Measurements from ENCODE around the gene OPCML. TPM values are rescaled to one million over a fixed set of nuclear protein-coding genes. Genes with fewer than 3 reads are reported as not detected.

The OPCML gene
- total RNA-seq, 2 donors from 2014 or later = 0.04 TPM; not detected in 1

DNA sequence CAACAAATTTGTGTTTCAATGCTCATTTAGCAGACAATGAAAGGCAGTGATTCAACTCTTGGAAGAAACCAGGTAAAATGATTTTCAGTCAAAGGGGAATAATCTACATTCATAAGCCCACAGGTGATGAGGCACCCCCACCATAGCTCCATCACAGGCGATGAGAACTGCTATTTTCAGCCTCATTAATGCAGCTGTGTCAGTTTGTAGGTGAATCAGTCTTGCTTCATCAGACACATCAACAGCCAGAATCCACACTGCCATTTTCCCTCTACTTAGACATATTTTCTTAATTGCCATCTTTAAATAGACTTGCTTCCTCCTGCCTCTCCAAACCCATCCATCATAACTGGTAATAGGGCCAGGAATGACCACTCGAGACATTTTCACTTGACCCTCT lies 701.0 kb downstream of the OPCML start:
- H3K4me3 ChIP-seq = no peak overlapping the region
- no peaks in the 10 kb centered on the region for H3K9me3 ChIP-seq
- no peaks in the 10 kb centered on the region for H3K27me3 ChIP-seq
- H3K36me3 ChIP-seq = no peaks in the 10 kb centered on the region
- no peak overlapping the region for H3K27ac ChIP-seq
- TF ChIP-seq CTCF (IDR thresholded peaks at IDR 0.05) = no peak
- no peaks in the 10 kb centered on the region for H3K4me1 ChIP-seq
- DNase-seq (ENCODE audit: low spot score) = no peak

GRCh38 chr11:132824642-132825041 lies 707.7 kb downstream of the OPCML start:
- no peaks in the 10 kb centered on the region for H3K27me3 ChIP-seq
- H3K4me3 ChIP-seq = no peak overlapping the region
- H3K27ac ChIP-seq = no peak overlapping the region
- H3K4me1 ChIP-seq = no peaks in the 10 kb centered on the region
- no peaks in the 10 kb centered on the region for H3K9me3 ChIP-seq
- no peaks in the 10 kb centered on the region for H3K36me3 ChIP-seq
- no peak for TF ChIP-seq CTCF (IDR thresholded peaks at IDR 0.05)
- DNase-seq (ENCODE audit: low spot score) = no peak

- Histone ChIP-seq H3K4me3 (no peak overlapping the region), H3K27me3 (no peaks in the 10 kb centered on the region)
- no peak for TF ChIP-seq CTCF (IDR thresholded peaks at IDR 0.05)
These were observed 710.0 kb downstream of the OPCML start for GRCh38 chr11:132822276-132822675.

GRCh38 chr11:132821499-132821898 lies 710.8 kb downstream of the OPCML start:
- DNase-seq (ENCODE audit: low spot score) = no peak
- Histone ChIP-seq H3K36me3 (no peaks in the 10 kb centered on the region), H3K27me3 (no peaks in the 10 kb centered on the region), H3K4me1 (no peaks in the 10 kb centered on the region), H3K27ac (no peak overlapping the region), H3K4me3 (no peak overlapping the region), H3K9me3 (no peaks in the 10 kb centered on the region)
- no peak for TF ChIP-seq CTCF (IDR thresholded peaks at IDR 0.05)

More at GRCh38 chr11:132822276-132822675, 710.0 kb downstream of the OPCML start:
- Histone ChIP-seq H3K9me3 (no peaks in the 10 kb centered on the region), H3K36me3 (no peaks in the 10 kb centered on the region), H3K4me1 (no peaks in the 10 kb centered on the region), H3K27ac (no peak overlapping the region)
- no peak for DNase-seq (ENCODE audit: low spot score)

DNA sequence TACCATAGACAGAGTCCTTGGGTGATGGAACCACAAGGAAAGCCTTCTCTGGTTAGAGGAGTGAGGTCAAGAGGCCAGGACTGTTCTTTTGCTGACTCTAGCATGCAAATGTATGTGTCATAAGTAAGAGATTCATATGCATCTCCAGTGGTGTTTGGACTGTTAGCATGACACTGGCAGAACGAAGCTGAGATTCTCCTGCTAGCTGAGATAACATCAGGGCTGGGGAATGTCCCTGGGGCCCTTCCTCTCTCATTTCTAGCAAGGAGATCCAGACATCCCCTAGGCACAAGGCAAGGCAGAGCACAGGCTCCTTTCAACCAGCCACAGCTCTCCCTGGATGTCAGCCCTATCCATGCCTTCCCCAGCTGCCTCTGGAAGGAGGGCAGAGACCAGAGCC lies 711.3 kb downstream of the OPCML start:
- DNase-seq (ENCODE audit: low spot score) = no peak
- no peak for TF ChIP-seq CTCF (IDR thresholded peaks at IDR 0.05)
- H3K27ac ChIP-seq = no peak overlapping the region
- no peaks in the 10 kb centered on the region for H3K9me3 ChIP-seq
- no peak overlapping the region for H3K4me3 ChIP-seq
- no peaks in the 10 kb centered on the region for H3K36me3 ChIP-seq
- no peaks in the 10 kb centered on the region for H3K4me1 ChIP-seq
- H3K27me3 ChIP-seq = no peaks in the 10 kb centered on the region

DNA sequence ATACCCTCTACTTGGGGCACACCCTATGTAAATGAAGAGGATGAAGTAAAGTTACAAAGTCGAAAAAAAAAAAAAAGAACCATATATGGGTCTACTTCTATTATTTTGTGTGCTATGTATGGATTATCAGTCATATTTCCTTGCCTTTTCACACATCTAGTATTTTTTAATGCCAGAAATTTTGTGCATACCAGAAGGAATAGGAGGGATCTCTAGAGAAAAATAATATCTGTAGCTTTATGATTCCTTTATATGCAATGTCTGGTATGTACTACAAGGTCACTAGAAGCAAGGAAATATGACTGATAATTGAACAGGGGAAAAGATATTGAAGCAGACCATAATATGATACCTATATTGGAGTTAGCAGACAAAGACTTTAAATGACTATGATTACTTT lies 713.4 kb downstream of the OPCML start:
- H3K27me3 ChIP-seq = no peaks in the 10 kb centered on the region
- no peak overlapping the region for H3K27ac ChIP-seq
- H3K36me3 ChIP-seq = no peaks in the 10 kb centered on the region
- H3K9me3 ChIP-seq = no peaks in the 10 kb centered on the region
- H3K4me1 ChIP-seq = no peaks in the 10 kb centered on the region
- TF ChIP-seq CTCF (IDR thresholded peaks at IDR 0.05) = no peak
- H3K4me3 ChIP-seq = no peak overlapping the region
- no peak for DNase-seq (ENCODE audit: low spot score)
